Neural cell (in vitro differentiated cells): ENCODE results near the gene INPPL1.

Source experiments
- CTCF ChIP-seq: fragments of 450-650 bp; IDR thresholded peaks from 2 replicates; pipeline ENCODE4 v1.5.1; 2014; ENCODE audit warnings: antibody characterized with exemption, mild to moderate bottlenecking, moderate library complexity; ENCODE audit not compliant: poor library complexity, severe bottlenecking
- EZH2 ChIP-seq: fragments of 200-600, 300-800 bp; shearing (Covaris generic), sonication (generic); IDR thresholded peaks from 2 replicates; pipeline ENCODE4 v1.6.1; 2014; ENCODE audit warnings: antibody characterized with exemption, low read length, borderline replicate concordance, mild to moderate bottlenecking; ENCODE audit not compliant: insufficient read depth, poor library complexity, severe bottlenecking
- MXI1 ChIP-seq: fragments of 450-650 bp; conservative IDR thresholded peaks from 2 replicates; pipeline ENCODE4 v1.6.1; 2014; ENCODE audit warnings: antibody characterized with exemption, mild to moderate bottlenecking; ENCODE audit not compliant: poor library complexity, severe bottlenecking
- POLR2AphosphoS5 ChIP-seq: IDR thresholded peaks from 2 replicates; pipeline ENCODE4 v1.6.1; 2012
- RAD21 ChIP-seq: fragments of 450-650 bp; conservative IDR thresholded peaks from 2 replicates; pipeline ENCODE4 v1.6.1; 2014; ENCODE audit warnings: antibody characterized with exemption, mild to moderate bottlenecking, moderate library complexity
- REST ChIP-seq: IDR thresholded peaks from 2 replicates; pipeline ENCODE4 v1.6.1; 2012; ENCODE audit warnings: borderline replicate concordance
- SMC3 ChIP-seq: fragments of 450-650 bp; conservative IDR thresholded peaks from 2 replicates; pipeline ENCODE4 v1.6.1; 2014; ENCODE audit warnings: antibody characterized with exemption, mild to moderate bottlenecking, moderate library complexity; ENCODE audit not compliant: poor library complexity
- TAF1 ChIP-seq: IDR thresholded peaks from 2 replicates; pipeline ENCODE4 v1.6.1; 2012; ENCODE audit warnings: low read depth

- TF ChIP-seq MXI1 (no peak), CTCF (no peak), EZH2 (no peak), SMC3 (no peak), REST (no peak), RAD21 (no peak), POLR2AphosphoS5 (no peak), TAF1 (no peak)
Measured at GRCh38 chr11:72234920-72235319, 10.4 kb downstream of the INPPL1 start.
